K562 (cell line): ENCODE data around the gene ROR2. TPM values are rescaled to one million over a fixed set of nuclear protein-coding genes. Genes with fewer than 3 reads are reported as not detected.

ENCODE experiments used
- FOXK1 ChIP-seq: sonication (generic); formaldehyde crosslinking; IDR thresholded peaks from 2 replicates; pipeline ENCODE4 v1.8.0; 2022; ENCODE audit warnings: missing genetic modification reagents, mild to moderate bottlenecking, borderline replicate concordance
- MCM7 ChIP-seq, 2 experiments: fragments of 450-650 bp; IDR thresholded peaks; 2 replicates each; pipeline ENCODE4 v1.6.1; 2016 to 2018
- POLR2G ChIP-seq: fragments of 200-400 bp; formaldehyde crosslinking; IDR thresholded peaks from 2 replicates; pipeline ENCODE4 v1.6.1; 2017; ENCODE audit warnings: low read depth, mild to moderate bottlenecking, antibody characterized with exemption, low read length, moderate library complexity
- TOE1 ChIP-seq, 2 experiments: fragments of 450-650 bp in 1 of 2; sonication (generic) in 1 of 2; formaldehyde crosslinking in 1 of 2; IDR thresholded peaks; 2 replicates each; pipeline versions ENCODE4 v1.7.1 to v1.8.0; 2016 to 2022; ENCODE audit warnings: borderline replicate concordance in 2 of 2, mild to moderate bottlenecking in 2 of 2, antibody characterized with exemption in 1 of 2, inconsistent platforms in 1 of 2, low read depth in 1 of 2, missing genetic modification reagents in 1 of 2, moderate library complexity in 1 of 2
- polyA plus RNA-seq, 8 experiments: library from polyadenylated mRNA; depleted of rRNA in 4 of 8; stranded (reverse) in 5 of 8; unstranded in 3 of 8; fragments of >200 nt; fragmentation: Nextera tagmentation in 2 of 8; fragmentation: Illumina TruSeq in 1 of 8; extraction: Ambion mirVana in 2 of 8; extraction: Trizol in 1 of 8; gene quantifications; 2 replicates each; pipeline versions ENCODE4 v1.2.1 to v1.2.3, GENCODE V29; 2011 to 2014; ENCODE audit warnings: inconsistent platforms in 1 of 8, missing spikeins in 1 of 8
- total RNA-seq, 7 experiments: library from RNA; depleted of rRNA in 6 of 7; stranded (reverse); fragments of >200 nt in 6 of 7; fragmentation: Illumina TruSeq in 2 of 7; extraction: Trizol in 2 of 7; gene quantifications; 2 replicates each; pipeline versions ENCODE4 v1.2.1 to v1.2.3, GENCODE V29; 2011 to 2021; ENCODE audit warnings: low replicate concordance in 1 of 7
- TF ChIP-seq, protein P1 (sequence below), 2 experiments: fragments of 450-650 bp; conservative IDR thresholded peaks; 2 replicates each; pipeline ENCODE4 v1.6.1; 2017; ENCODE audit warnings: mild to moderate bottlenecking in 2 of 2, moderate library complexity in 2 of 2
- TF ChIP-seq, protein P2 (sequence below): IDR thresholded peaks from 3 replicates; pipeline ENCODE4 v1.6.1; 2011; ENCODE audit warnings: borderline replicate concordance, mild to moderate bottlenecking, moderate library complexity; ENCODE audit not compliant: insufficient read length; ENCODE audit errors: extremely low read depth
- TF ChIP-seq, protein P3 (sequence below), 2 experiments: fragments of 450-650 bp in 1 of 2; sonication (generic) in 1 of 2; formaldehyde crosslinking in 1 of 2; IDR thresholded peaks in 1 of 2; conservative IDR thresholded peaks in 1 of 2; 2 replicates each; pipeline versions ENCODE4 v1.6.1 to v1.8.1; 2016 to 2023; ENCODE audit warnings: mild to moderate bottlenecking in 2 of 2, moderate library complexity in 2 of 2, inconsistent platforms in 1 of 2, missing genetic modification reagents in 1 of 2
- TF ChIP-seq, protein P4 (sequence below), 3 experiments: IDR thresholded peaks in 2 of 3; conservative IDR thresholded peaks in 1 of 3; 2 replicates each; pipeline ENCODE4 v1.5.1; 2011 to 2012; ENCODE audit warnings: low read length in 3 of 3, mild to moderate bottlenecking in 3 of 3, control low read depth in 2 of 3, improper control_type of control experiment in 1 of 3, inconsistent platforms in 1 of 3, low read depth in 1 of 3, mixed read lengths in 1 of 3, moderate library complexity in 1 of 3; ENCODE audit not compliant: insufficient read depth in 2 of 3
- TF ChIP-seq, protein P5 (sequence below): fragments of 200-800 bp; sonication (Bioruptor generic); IDR thresholded peaks from 2 replicates; pipeline ENCODE4 v1.6.1; 2017; ENCODE audit warnings: missing genetic modification characterization, missing compliant biosample characterization

ROR2 gene
- total and polyA plus RNA-seq, 9 of the 15 experiments (the other 6 are each of a cell fraction or from before 2014, with no cell fraction given), result 5.6 to 33.8 (median 15.3) TPM

DNA sequence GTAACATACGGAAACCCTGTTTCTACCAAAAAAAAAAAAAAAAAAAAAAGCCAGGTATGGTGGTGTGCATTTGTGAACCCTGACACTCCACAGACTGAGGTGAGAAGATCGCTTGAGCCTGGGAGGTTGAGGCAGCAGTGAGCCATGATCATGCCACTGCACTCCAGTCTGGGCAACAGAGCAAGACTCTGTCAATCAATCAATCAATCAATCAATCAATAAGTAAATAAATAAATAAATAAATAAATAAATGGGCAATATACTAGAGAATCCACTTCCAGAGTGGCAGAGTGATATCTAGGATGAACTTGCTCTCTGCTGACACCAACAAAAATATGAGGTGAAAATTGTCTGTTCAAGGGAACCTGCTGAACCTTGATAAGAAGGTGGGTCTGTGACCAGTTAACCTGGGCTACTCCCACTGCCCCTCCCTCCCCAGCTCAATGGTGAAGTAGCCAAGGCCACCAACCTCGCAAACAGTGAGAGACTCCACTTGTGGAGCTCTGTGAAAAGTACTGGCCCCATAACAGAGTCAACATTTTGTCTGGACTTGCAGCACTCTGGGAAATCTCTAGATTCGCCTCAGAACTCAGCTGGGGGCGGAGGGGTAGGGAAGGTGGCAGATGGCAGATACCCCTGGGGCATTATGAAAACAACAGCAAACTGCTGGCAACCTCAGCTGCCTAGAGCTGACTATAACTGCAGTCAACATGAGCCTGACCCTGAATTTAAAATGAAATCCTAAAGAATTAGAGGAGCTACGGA is 163.7 kb downstream of the ROR2 start (continued):
- TF ChIP-seq, protein P1, sequence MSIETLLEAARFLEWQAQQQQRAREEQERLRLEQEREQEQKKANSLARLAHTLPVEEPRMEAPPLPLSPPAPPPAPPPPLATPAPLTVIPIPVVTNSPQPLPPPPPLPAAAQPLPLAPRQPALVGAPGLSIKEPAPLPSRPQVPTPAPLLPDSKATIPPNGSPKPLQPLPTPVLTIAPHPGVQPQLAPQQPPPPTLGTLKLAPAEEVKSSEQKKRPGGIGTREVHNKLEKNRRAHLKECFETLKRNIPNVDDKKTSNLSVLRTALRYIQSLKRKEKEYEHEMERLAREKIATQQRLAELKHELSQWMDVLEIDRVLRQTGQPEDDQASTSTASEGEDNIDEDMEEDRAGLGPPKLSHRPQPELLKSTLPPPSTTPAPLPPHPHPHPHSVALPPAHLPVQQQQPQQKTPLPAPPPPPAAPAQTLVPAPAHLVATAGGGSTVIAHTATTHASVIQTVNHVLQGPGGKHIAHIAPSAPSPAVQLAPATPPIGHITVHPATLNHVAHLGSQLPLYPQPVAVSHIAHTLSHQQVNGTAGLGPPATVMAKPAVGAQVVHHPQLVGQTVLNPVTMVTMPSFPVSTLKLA (conservative IDR thresholded peaks at IDR 0.05), result no peak
- TF ChIP-seq FOXK1 (CRISPR knock-in tag) (no peak), TOE1 (IDR thresholded peaks at IDR 0.05; ENCODE audit: borderline replicate concordance) (no peak), TOE1 (CRISPR knock-in tag; IDR thresholded peaks at IDR 0.05; ENCODE audit: borderline replicate concordance, low read depth) (no peak), POLR2G (no peak), MCM7 (IDR thresholded peaks at IDR 0.05) (no peak)
- TF ChIP-seq, protein P2, sequence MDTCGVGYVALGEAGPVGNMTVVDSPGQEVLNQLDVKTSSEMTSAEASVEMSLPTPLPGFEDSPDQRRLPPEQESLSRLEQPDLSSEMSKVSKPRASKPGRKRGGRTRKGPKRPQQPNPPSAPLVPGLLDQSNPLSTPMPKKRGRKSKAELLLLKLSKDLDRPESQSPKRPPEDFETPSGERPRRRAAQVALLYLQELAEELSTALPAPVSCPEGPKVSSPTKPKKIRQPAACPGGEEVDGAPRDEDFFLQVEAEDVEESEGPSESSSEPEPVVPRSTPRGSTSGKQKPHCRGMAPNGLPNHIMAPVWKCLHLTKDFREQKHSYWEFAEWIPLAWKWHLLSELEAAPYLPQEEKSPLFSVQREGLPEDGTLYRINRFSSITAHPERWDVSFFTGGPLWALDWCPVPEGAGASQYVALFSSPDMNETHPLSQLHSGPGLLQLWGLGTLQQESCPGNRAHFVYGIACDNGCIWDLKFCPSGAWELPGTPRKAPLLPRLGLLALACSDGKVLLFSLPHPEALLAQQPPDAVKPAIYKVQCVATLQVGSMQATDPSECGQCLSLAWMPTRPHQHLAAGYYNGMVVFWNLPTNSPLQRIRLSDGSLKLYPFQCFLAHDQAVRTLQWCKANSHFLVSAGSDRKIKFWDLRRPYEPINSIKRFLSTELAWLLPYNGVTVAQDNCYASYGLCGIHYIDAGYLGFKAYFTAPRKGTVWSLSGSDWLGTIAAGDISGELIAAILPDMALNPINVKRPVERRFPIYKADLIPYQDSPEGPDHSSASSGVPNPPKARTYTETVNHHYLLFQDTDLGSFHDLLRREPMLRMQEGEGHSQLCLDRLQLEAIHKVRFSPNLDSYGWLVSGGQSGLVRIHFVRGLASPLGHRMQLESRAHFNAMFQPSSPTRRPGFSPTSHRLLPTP, result no peak
- TF ChIP-seq, protein P3, sequence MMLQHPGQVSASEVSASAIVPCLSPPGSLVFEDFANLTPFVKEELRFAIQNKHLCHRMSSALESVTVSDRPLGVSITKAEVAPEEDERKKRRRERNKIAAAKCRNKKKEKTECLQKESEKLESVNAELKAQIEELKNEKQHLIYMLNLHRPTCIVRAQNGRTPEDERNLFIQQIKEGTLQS (IDR thresholded peaks at IDR 0.05), result no peak
- TF ChIP-seq, protein P3 (CRISPR knock-in tag; conservative IDR thresholded peaks at IDR 0.05), result no peak
- TF ChIP-seq, protein P4, sequence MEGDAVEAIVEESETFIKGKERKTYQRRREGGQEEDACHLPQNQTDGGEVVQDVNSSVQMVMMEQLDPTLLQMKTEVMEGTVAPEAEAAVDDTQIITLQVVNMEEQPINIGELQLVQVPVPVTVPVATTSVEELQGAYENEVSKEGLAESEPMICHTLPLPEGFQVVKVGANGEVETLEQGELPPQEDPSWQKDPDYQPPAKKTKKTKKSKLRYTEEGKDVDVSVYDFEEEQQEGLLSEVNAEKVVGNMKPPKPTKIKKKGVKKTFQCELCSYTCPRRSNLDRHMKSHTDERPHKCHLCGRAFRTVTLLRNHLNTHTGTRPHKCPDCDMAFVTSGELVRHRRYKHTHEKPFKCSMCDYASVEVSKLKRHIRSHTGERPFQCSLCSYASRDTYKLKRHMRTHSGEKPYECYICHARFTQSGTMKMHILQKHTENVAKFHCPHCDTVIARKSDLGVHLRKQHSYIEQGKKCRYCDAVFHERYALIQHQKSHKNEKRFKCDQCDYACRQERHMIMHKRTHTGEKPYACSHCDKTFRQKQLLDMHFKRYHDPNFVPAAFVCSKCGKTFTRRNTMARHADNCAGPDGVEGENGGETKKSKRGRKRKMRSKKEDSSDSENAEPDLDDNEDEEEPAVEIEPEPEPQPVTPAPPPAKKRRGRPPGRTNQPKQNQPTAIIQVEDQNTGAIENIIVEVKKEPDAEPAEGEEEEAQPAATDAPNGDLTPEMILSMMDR (IDR thresholded peaks at IDR 0.05 in 2 of 3, conservative IDR thresholded peaks at IDR 0.05 in 1 of 3; ENCODE audit: insufficient read depth in 2 of 3, low read depth in 1 of 3, low read length in 3 of 3), result no peak
- TF ChIP-seq, protein P5, sequence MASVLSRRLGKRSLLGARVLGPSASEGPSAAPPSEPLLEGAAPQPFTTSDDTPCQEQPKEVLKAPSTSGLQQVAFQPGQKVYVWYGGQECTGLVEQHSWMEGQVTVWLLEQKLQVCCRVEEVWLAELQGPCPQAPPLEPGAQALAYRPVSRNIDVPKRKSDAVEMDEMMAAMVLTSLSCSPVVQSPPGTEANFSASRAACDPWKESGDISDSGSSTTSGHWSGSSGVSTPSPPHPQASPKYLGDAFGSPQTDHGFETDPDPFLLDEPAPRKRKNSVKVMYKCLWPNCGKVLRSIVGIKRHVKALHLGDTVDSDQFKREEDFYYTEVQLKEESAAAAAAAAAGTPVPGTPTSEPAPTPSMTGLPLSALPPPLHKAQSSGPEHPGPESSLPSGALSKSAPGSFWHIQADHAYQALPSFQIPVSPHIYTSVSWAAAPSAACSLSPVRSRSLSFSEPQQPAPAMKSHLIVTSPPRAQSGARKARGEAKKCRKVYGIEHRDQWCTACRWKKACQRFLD, result no peak
